ENCODE measurements around the gene AK4.

The AK4 gene

GRCh38 chr1:65182658-65183268 is 34.8 kb downstream of the AK4 start:
- Histone ChIP-seq H3K9ac (ENCODE audit: low read depth, low read length) (no peak overlapping the region), H3K36me3 (ENCODE audit: control insufficient read depth, insufficient read depth, low read length) (no peaks in the 10 kb centered on the region), H3K4me3 (ENCODE audit: low read depth, low read length) (no peak overlapping the region), H3K27me3 (ENCODE audit: control insufficient read depth, insufficient read depth, low read length) (no peaks in the 10 kb centered on the region), H3K4me1 (ENCODE audit: control insufficient read depth, insufficient read depth, low read length) (no peaks in the 10 kb centered on the region), H3K9me3 (ENCODE audit: control insufficient read depth, insufficient read depth, low read length) (no peaks in the 10 kb centered on the region)

GRCh38 chr1:65189576-65190115 is 41.6 kb downstream of the AK4 start:
- Histone ChIP-seq H3K9me3 (ENCODE audit: control insufficient read depth, insufficient read depth, low read length) (no peaks in the 10 kb centered on the region), H3K9ac (ENCODE audit: low read depth, low read length) (no peak overlapping the region), H3K36me3 (ENCODE audit: control insufficient read depth, insufficient read depth, low read length) (no peaks in the 10 kb centered on the region)

DNA sequence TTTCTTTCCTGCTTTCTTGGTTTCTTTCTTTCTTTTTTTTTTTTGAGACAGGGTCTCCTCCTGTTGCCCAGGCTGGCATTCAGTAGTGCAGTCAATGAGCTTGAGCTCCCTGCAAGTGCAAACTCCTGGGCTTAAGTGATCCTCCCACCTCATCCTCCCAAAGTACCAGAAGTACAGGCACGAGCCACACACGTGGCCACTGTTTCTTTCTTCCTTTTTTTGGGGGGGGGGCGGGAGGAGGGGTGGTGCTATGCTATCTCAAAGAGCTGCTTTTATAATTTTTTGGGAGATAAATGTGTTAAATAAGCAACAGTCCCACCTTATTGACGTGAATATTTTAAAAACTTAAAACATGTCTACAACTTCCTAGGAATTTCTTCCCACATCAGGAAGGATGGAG is 42.2 kb downstream of the AK4 start:
- no peaks in the 10 kb centered on the region for H3K27me3 ChIP-seq (ENCODE audit: control insufficient read depth, insufficient read depth, low read length)
- no peak overlapping the region for H3K9ac ChIP-seq (ENCODE audit: low read depth, low read length)
- H3K4me1 ChIP-seq (ENCODE audit: control insufficient read depth, insufficient read depth, low read length) = no peaks in the 10 kb centered on the region
- H3K36me3 ChIP-seq (ENCODE audit: control insufficient read depth, insufficient read depth, low read length) = no peaks in the 10 kb centered on the region
- H3K4me3 ChIP-seq (ENCODE audit: low read depth, low read length) = no peak overlapping the region
- no peaks in the 10 kb centered on the region for H3K9me3 ChIP-seq (ENCODE audit: control insufficient read depth, insufficient read depth, low read length)

More at GRCh38 chr1:65189576-65190115, 41.6 kb downstream of the AK4 start:
- Histone ChIP-seq H3K4me1 (ENCODE audit: control insufficient read depth, insufficient read depth, low read length) (no peaks in the 10 kb centered on the region), H3K27me3 (ENCODE audit: control insufficient read depth, insufficient read depth, low read length) (no peaks in the 10 kb centered on the region), H3K4me3 (ENCODE audit: low read depth, low read length) (no peak overlapping the region)

GRCh38 chr1:65193129-65193695 is 45.2 kb downstream of the AK4 start:
- Histone ChIP-seq H3K4me1 (ENCODE audit: control insufficient read depth, insufficient read depth, low read length) (no peaks in the 10 kb centered on the region), H3K36me3 (ENCODE audit: control insufficient read depth, insufficient read depth, low read length) (no peaks in the 10 kb centered on the region), H3K9me3 (ENCODE audit: control insufficient read depth, insufficient read depth, low read length) (no peaks in the 10 kb centered on the region), H3K9ac (ENCODE audit: low read depth, low read length) (no peak overlapping the region), H3K27me3 (ENCODE audit: control insufficient read depth, insufficient read depth, low read length) (no peaks in the 10 kb centered on the region), H3K4me3 (ENCODE audit: low read depth, low read length) (no peak overlapping the region)

DNA sequence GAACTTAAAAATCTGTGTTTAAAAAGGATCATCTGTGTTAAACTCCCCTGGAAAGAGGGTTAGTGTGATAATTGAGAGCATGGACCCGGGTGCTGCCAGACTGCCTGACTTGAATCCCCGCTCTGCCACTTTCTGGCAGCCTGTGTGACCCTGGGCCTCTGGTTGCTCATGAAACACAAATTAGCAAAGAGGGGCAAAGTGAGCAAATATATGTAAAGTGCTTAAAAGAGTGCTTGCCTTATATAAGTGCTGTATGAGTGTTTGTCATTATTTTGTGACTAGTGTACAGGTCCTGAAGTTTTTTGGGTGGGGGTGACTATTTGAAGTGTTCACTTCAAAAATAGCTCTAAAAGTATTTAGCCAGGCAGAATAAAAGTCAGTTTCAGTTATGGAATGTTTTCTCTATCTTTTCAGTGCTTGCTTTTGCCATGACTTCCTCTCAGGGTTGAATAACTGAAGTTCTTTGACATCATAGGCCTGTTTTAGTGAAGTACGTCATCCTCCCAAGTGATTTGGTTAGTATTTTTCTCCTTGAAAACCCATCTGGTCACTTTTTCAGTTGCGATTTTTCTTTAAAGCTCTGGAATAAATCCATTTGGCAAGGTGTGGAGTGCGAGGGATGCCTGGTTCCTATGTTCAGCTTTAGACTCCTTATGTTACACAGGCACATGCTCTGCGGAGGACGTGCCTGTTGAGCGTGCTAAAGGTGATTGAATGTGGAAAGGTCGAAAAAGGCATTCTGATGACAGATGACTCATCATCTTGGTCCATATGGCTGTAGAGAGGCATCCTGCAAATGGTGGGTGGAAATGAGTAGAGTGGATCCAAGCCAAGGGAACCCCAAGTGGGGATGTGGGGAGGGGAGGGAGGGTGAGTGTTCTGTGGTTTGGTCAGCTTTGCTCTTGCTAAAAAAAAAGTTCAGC is 47.8 kb downstream of the AK4 start:
- H3K27me3 ChIP-seq (ENCODE audit: control insufficient read depth, insufficient read depth, low read length) = no peaks in the 10 kb centered on the region
- H3K36me3 ChIP-seq (ENCODE audit: control insufficient read depth, insufficient read depth, low read length) = no peaks in the 10 kb centered on the region
- H3K4me1 ChIP-seq (ENCODE audit: control insufficient read depth, insufficient read depth, low read length) = no peaks in the 10 kb centered on the region
- H3K9me3 ChIP-seq (ENCODE audit: control insufficient read depth, insufficient read depth, low read length) = no peaks in the 10 kb centered on the region
- H3K4me3 ChIP-seq (ENCODE audit: low read depth, low read length) = no peak overlapping the region
- no peak overlapping the region for H3K9ac ChIP-seq (ENCODE audit: low read depth, low read length)

DNA sequence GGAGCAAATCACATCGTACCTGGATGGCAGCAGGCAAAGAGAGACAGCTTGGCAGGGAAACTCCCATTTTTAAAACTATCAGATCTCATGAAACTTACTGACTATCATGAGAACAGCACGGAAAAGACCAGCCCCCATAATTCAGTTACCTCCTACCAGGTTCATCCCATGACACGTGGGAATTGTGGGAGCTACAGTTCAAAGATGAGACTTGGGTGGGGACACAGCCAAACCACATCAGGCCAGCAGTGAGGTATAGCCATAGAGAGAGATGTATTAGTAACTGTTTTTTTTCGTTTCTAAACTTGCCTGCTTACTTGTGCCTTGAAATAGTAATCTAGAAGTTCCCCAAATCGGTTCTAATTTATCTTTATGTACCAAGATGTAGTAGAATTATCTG is 48.9 kb downstream of the AK4 start:
- Histone ChIP-seq H3K9me3 (ENCODE audit: control insufficient read depth, insufficient read depth, low read length) (no peaks in the 10 kb centered on the region), H3K4me1 (ENCODE audit: control insufficient read depth, insufficient read depth, low read length) (no peaks in the 10 kb centered on the region), H3K4me3 (ENCODE audit: low read depth, low read length) (no peak overlapping the region), H3K36me3 (ENCODE audit: control insufficient read depth, insufficient read depth, low read length) (no peaks in the 10 kb centered on the region), H3K9ac (ENCODE audit: low read depth, low read length) (no peak overlapping the region), H3K27me3 (ENCODE audit: control insufficient read depth, insufficient read depth, low read length) (no peaks in the 10 kb centered on the region)

- H3K4me3 ChIP-seq (ENCODE audit: low read depth, low read length) = no peak overlapping the region
- H3K4me1 ChIP-seq (ENCODE audit: control insufficient read depth, insufficient read depth, low read length) = no peaks in the 10 kb centered on the region
- no peaks in the 10 kb centered on the region for H3K27me3 ChIP-seq (ENCODE audit: control insufficient read depth, insufficient read depth, low read length)
- no peak overlapping the region for H3K9ac ChIP-seq (ENCODE audit: low read depth, low read length)
- no peaks in the 10 kb centered on the region for H3K36me3 ChIP-seq (ENCODE audit: control insufficient read depth, insufficient read depth, low read length)
- H3K9me3 ChIP-seq (ENCODE audit: control insufficient read depth, insufficient read depth, low read length) = no peaks in the 10 kb centered on the region
These were observed 49.6 kb downstream of the AK4 start for GRCh38 chr1:65197636-65198035.

DNA sequence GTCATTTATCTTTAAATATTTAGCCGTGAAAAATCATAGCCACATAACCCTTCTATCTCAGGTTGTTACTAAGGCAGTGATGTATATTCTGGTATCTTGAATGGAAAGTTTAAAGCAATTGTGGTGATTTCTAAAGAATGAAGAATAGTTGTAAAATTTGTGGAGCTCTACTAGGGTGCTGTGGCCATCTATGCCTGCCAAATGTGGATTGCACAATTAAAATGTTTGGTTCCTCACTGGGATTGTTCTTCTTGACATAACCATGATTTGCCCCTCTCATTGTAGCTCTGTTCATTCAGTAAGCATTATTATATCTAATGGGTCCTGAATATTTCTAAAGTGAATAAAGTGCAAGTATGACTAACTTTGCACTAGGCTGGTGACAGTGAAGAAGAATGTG is 50.1 kb downstream of the AK4 start:
- H3K36me3 ChIP-seq (ENCODE audit: control insufficient read depth, insufficient read depth, low read length) = no peaks in the 10 kb centered on the region
- H3K9ac ChIP-seq (ENCODE audit: low read depth, low read length) = no peak overlapping the region
- H3K9me3 ChIP-seq (ENCODE audit: control insufficient read depth, insufficient read depth, low read length) = no peaks in the 10 kb centered on the region
- H3K27me3 ChIP-seq (ENCODE audit: control insufficient read depth, insufficient read depth, low read length) = no peaks in the 10 kb centered on the region
- no peak overlapping the region for H3K4me3 ChIP-seq (ENCODE audit: low read depth, low read length)
- no peaks in the 10 kb centered on the region for H3K4me1 ChIP-seq (ENCODE audit: control insufficient read depth, insufficient read depth, low read length)

GRCh38 chr1:65200411-65200810 is 52.4 kb downstream of the AK4 start:
- no peaks in the 10 kb centered on the region for H3K36me3 ChIP-seq (ENCODE audit: control insufficient read depth, insufficient read depth, low read length)
- H3K4me1 ChIP-seq (ENCODE audit: control insufficient read depth, insufficient read depth, low read length) = no peaks in the 10 kb centered on the region
- no peaks in the 10 kb centered on the region for H3K9me3 ChIP-seq (ENCODE audit: control insufficient read depth, insufficient read depth, low read length)
- H3K27me3 ChIP-seq (ENCODE audit: control insufficient read depth, insufficient read depth, low read length) = no peaks in the 10 kb centered on the region
- no peak overlapping the region for H3K4me3 ChIP-seq (ENCODE audit: low read depth, low read length)
- H3K9ac ChIP-seq (ENCODE audit: low read depth, low read length) = no peak overlapping the region

DNA sequence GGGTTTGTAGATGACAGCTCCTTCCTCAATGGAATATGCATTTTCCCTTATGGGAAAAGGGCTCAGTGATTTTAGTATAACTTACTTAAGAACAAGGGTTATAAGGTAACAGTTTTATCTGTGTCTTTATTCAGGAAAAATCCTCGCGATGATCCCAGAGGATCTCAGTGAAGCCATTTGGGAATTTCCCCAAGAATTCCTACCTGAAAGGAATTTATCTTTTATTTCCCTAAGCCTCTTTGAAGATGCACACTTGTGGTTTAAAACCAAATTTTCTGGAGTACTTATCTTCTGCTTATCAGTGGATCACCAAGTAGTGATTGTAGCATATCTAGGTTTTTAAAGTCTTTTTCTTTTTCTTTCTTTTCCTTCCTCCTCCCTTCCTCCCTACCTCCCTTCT is 58.8 kb downstream of the AK4 start:
- Histone ChIP-seq H3K4me3 (ENCODE audit: low read depth, low read length) (no peak overlapping the region), H3K9ac (ENCODE audit: low read depth, low read length) (peak overlapping the region; percentile 8), H3K36me3 (ENCODE audit: control insufficient read depth, insufficient read depth, low read length) (no peaks in the 10 kb centered on the region), H3K27me3 (ENCODE audit: control insufficient read depth, insufficient read depth, low read length) (no peaks in the 10 kb centered on the region), H3K9me3 (ENCODE audit: control insufficient read depth, insufficient read depth, low read length) (no peaks in the 10 kb centered on the region), H3K4me1 (ENCODE audit: control insufficient read depth, insufficient read depth, low read length) (no peaks in the 10 kb centered on the region)

DNA sequence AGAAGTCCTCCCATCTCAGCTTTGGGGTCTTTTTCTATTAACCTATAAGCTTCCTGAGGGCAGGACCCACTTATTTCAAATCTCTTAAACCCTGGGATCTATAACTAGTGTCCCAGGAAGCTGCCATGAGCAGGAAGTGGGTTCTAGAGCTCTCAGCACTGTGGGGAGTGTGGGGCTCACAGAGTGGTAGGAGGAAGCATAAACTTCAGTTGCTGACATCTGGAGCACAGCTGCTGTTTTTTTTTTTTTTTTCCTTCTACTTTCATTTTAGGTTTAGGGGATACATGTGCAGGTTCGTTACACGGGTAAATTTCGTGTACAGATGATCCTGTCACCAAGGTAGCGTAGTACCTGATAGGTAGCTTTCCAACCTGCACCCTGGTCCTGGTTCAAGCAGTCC is 59.3 kb downstream of the AK4 start:
- no peaks in the 10 kb centered on the region for H3K4me1 ChIP-seq (ENCODE audit: control insufficient read depth, insufficient read depth, low read length)
- H3K9me3 ChIP-seq (ENCODE audit: control insufficient read depth, insufficient read depth, low read length) = no peaks in the 10 kb centered on the region
- no peak overlapping the region for H3K9ac ChIP-seq (ENCODE audit: low read depth, low read length)

More for the DNA sequence above, 59.3 kb downstream of the AK4 start:
- H3K4me3 ChIP-seq (ENCODE audit: low read depth, low read length) = no peak overlapping the region
- H3K27me3 ChIP-seq (ENCODE audit: control insufficient read depth, insufficient read depth, low read length) = no peaks in the 10 kb centered on the region
- H3K36me3 ChIP-seq (ENCODE audit: control insufficient read depth, insufficient read depth, low read length) = no peaks in the 10 kb centered on the region

Data from iPS-15b (cell line).